HG02571 (cell line): Measurements from ENCODE around the gene CDH4.

Experiments used
- ATAC-seq: cut with Tn5 transposase; IDR thresholded peaks from one replicate; pipeline ENCODE4 v1.9.1; 2021; ENCODE audit warnings: mild to moderate bottlenecking, moderate library complexity; ENCODE audit not compliant: unreplicated experiment

CDH4 gene

DNA sequence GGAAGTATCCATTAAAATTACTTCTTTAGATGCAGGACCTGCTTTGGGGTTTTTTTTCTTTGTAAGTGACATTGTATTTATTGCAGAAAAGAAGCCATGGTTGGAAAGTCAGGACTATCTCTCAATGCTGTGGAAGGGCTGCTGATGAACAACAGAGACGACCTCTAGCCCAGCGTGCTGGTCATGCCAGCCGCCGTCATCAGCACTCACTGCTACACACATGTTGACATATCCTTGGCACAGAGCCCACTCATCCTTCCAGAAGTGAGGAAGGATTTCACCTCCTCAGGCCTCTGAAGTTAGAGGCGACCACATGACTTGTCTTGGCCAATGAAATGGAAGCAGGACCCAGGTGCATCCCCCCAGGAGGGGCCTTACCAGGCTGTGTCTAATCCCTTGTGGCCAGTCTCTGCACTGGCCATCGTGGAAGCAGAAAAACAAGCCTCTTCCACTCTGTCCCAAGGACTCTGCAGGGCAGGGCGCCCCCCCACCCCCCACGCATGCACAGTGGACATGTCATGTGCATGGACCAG lies 470.2 kb downstream of the CDH4 start:
- ATAC-seq, result no peak

DNA sequence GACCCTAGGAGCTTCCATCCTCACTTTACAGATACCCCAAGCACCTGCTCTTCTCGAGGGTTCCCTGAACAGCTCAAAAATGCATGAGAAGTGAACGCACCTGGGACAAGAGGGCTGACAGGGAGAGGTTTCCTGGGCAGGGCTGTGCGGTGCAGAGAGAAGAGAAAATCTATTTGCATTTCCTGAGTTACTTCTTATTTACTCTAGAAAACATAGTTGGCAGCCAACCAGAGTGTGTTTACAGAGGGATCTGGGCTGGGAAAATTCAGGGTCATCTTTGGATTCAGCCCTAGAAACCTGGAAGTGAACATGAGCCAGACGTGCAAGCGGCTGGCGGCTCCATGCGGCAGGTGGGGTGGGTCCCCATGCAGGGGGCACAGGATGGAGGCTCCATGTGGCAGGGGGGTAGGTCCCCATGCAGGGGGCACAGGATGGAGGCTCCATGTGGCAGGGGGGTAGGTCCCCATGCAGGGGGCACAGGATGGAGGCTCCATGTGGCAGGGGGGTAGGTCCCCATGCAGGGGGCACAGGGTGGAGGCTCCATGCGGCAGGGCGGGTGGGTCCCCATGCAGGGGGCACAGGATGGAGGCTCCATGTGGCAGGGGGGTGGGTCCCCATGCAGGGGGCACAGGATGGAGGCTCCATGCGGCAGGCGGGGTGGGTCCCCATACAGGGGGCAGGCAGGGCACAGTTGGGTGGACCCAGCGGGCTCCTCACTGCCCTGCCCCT lies 471.6 kb downstream of the CDH4 start:
- ATAC-seq, result no peak

DNA sequence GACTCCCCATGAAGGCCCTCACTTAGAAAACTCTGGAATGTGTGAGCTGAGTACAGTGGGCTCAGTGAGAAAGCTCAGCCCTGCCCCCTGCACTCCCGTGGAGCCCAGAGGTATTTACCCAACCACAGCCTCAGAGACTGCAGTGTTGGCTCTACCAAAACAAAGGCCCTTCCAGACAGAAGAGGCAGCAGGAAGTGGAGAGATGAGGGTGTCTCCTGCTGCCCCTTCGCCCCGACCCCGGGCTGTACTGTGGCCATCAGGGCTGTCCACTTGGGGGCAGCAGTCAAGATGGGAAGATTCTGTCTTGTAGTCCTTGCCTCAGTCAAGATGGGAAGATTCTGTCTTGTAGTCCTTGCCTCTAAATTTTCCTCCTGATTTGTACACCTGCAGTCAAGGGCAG lies 472.3 kb downstream of the CDH4 start:
- ATAC-seq, result no peak

DNA sequence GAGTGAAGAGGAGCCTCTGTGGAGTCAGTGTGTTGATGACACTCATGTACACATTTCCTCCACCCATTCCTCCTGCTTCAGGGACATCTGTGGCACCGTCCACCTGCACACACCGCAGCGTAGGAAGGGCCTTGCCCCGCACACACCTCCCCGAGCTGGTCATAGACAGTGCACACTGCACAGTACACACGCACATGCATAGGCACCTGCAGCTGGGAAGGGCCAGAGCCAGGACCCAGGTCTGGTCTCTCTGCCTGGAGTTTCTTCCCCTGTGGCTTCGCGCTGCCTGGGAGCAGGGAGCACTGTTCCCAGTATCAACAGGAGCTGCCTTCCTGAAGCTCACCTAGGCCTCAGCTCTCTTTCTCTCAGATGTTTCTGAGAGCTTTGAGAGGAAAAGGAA lies 473.1 kb downstream of the CDH4 start:
- ATAC-seq, result no peak

DNA sequence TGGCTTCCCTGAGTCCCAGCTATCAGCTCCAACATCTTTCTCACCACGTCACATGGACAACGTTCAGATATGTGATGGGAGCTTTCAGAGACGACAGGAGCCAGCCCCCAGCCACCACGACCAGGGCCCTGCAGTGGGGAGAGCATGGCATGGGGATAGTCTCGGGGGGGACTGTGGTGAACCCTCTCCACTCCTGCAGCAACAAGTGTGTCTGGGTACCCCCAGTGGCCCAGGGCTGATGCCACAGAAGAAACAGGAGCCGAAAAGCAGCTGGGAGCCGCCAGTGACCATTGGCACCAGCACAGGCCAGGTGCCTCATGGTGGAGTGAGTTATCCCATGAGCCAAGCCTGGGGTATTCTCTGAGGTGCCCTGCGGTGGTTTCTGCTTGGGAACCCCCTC lies 473.9 kb downstream of the CDH4 start:
- no peak for ATAC-seq

- ATAC-seq, result no peak
Measured at GRCh38 chr20:61726979-61727378, 474.9 kb downstream of the CDH4 start.

DNA sequence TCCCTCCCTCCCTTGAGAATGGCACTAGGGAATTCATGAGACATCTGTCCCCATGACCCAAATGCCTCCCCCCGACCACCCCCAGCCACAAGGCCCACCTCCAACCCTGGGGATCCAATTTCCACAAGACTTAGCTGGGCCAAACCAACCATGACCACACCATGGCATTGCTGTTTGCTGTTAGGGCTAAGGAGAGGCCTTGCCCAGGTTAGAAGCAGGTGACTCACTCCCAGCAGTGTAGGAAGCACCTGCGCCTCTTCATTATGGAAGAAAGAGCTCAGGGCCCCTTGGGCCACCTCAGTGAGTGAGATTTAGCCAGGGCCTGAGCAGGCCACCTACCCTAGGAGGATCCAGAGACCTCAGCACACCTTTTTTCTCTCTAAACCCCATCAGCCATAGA lies 475.7 kb downstream of the CDH4 start:
- no peak for ATAC-seq

- ATAC-seq, result no peak
Measured at GRCh38 chr20:61728326-61728725, 476.3 kb downstream of the CDH4 start.

- ATAC-seq, result no peak
Measured at GRCh38 chr20:61728786-61729770, 477.0 kb downstream of the CDH4 start.

DNA sequence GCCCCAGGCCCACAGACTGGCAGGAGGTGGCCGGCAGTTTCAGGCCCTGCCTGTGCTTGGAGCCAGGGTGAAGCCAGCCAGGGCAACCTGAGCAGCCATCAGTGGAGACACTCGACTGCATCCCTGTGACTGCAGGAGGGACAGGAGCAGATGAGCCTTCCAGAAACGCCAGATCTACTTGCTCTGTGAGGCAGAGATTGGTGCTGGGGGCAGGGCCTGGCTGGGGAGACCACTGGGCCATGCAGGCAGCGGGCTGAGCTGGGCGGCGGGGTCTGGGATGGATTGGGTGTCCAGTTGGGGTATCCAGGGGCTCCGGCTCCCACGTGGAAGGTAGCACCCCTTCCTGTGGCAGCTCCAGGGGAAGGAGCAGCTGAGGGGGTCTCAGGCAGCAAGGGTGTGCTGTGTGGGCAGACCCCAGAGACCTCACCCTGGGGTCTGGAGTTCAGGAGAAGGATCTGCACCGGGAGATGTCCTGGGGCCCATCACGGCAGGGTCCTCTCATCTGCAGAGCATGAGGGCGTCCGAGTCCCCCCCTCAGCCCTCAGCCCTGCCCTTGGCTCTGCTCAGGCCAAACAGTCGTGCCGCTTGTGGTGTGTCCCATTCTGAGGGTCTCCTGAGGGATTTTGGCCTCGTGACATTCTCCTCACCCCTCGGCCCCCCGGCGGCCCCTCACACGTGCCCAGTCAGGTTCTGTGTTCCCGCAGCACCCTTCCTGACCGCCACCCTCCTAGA lies 478.7 kb downstream of the CDH4 start:
- ATAC-seq, result no peak

DNA sequence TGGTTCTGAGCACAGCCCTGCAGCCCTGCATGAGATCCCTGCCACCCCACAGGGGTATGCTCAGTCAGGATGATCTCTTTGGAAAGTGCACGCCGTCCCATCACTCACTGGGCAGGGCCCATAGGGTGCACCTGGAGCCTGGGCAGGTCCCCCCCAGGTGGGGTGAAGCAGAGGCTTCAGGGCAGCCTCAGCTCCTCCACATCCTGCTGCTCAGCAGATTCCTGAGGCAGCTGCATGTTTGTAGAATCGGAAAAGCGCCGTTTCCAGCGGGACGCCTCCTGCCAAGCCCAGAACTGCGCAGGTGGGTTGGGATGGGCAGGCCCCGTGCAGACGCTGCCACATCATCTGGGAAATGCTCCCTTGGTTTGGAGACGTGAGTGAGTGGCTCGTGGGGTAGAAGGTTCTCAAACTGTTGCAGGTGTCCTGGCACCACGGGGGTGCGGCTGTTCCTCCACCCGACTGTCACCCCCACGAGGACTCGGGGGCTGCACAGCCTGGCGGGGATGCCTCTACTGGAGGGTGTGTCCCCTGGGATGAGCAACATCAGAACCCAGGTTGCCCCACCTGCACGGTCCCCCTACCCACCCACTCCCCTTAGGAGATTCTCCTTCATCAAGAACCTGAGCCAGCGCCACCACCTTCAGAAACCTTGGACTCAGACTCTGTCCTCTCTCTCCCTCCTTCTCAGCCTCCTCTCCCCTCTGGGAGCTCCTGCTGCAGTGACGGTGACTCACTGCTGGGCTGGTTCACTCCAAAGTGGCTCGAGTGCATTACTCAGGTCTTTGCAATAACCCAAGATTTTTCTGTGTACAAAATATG lies 479.5 kb downstream of the CDH4 start:
- no peak for ATAC-seq

DNA sequence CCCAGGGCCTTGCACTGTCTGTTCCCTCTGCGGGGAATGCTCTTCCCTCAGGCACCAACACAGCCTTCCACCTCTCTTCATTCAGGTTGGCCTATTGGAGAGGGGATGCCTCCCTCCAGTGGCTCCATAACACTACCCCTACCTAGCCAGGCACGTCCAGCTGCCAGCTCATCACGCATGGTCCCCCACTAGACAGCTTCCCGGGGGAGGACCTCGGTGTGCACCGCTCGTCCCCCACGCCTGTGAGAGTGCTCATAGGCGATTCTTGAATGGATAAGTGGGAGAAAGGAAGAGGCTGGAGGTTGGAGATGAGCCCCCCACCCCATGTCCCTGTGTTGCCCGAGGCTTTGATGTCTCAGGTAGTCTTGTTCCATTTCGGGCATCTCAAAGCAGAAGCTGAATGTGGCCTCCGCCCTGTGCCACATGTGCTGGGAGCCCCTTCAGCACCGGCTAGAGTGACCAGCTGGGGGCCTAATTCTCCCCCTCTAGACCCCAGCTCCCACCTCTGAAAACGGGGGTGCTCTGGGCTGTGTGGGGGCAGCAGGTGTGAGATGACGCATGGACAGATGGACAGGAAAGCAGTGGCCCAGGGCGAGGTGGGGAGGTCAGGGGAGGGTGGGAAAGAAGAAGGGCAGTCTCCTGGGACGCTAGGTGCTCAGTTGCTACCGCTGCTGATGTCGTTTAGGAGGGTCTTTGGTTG lies 480.6 kb downstream of the CDH4 start:
- no peak for ATAC-seq

- ATAC-seq, result no peak
Measured at GRCh38 chr20:61733216-61733615, 481.2 kb downstream of the CDH4 start.

GRCh38 chr20:61733891-61734732 lies 482.1 kb downstream of the CDH4 start:
- ATAC-seq, result no peak

DNA sequence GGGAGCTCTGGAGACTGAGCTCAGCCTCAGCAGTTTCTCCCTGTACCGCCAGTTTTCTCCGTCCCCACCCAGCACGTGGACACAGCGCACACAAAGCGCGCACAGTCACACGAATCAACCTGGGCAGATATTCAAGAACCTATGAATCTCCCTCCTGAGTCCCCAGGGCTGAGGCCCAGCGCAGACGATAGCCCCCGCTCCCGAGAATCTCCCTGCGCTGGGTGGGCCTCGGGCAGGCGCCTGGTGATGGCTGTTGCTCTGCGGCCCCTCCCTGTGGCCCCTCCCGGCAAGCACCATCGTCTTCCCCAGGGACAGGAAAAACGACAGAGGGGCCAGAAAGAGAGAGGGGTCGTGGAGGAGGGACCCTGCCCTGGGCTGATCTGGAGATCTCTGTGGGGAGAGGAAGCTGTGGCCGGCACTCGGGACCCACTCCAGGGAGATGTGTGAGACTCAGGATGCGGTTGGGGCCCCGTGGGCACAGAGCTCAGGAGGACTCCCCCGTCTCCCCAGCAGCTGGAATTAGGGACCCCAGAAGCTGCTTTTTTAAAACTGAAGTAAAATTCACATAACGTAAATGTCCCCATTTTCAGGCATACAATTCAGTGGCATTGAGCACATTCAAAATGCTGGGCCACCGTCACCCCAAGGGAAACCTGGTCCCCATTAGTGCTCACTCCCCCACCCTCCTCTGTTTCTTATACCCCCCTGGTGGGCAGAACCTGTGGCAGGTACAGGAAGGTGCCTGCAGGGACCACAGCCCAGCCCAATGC lies 482.9 kb downstream of the CDH4 start:
- ATAC-seq, result no peak

DNA sequence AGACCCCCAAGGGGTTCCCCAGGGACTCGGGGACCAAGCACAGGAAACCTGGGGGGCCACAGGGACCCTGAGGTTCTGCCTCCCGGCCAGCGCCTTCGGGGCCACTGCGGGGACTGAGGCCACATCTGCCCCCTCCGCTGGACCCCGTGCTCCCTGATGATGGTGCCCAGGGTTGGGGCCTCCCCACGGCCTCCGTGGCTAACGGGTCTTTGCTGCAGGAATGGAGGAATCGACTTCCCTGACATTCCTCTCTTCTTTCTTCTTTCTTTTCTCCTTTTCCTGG lies 483.4 kb downstream of the CDH4 start:
- no peak for ATAC-seq

DNA sequence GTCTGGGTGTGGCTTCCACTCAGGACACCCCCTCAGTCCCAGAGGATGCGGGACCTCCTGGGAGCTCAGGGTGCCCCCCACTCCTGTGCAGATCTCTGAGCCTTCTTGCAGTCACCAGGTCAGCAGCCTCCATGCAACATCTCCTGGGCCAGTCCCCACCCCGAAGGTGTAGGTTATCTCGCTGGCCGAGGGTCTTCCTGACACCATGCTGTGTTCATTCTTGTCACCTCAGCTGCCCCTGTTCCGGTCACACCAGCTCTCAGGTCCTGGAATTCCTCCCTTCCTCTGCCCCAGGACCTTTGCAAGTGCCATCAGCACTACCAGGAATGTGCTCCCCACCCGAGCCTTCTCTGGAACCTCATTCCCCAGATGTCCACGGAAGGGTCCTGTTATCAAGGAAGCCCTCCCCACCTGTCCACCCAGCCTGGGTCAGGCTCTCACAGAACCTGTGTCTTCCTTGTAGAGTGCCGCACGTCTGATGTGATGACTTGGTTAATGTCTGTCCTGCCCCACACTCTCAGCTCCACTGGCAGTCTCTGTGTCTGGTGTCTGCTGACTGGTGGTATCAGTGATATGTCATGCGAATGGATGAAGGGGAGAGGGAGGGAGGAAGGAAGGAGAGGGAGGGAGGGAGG lies 484.1 kb downstream of the CDH4 start:
- no peak for ATAC-seq
